Activated B cell treated with CpG ODN at 0.5 μM for 24 hours (primary cell): ENCODE data around the gene MIOX. TPM values are rescaled to one million over a fixed set of nuclear protein-coding genes. Genes with fewer than 3 reads are reported as not detected.
A peak's percentile ranks its signal among the peaks of the same experiment; 100 is the strongest.

Source experiments
- ATAC-seq: fragments of 200-7000 bp; cut with Tn5 transposase; one replicate; pipeline ENCODE4 v1.10.0; 2021; ENCODE audit warnings: low read depth, mild to moderate bottlenecking, moderate library complexity
- CTCF ChIA-PET: fragments of 350-600 bp; sonication (Branson Sonifier 250); formaldehyde crosslinking; loops from one replicate; lab custom pipeline; 2021; ENCODE audit warnings: antibody characterized with exemption; lab: Charles Lee
- POLR2A ChIA-PET: fragments of 350-600 bp; sonication (Branson Sonifier 250); formaldehyde crosslinking; loops from one replicate; lab custom pipeline; 2021; ENCODE audit warnings: antibody characterized with exemption; lab: Charles Lee
- DNase-seq: peaks from one replicate; pipeline ENCODE4 v3.0.0; 2022
- H3K27ac Mint-ChIP-seq: one replicate; pipeline ENCODE4 v1.8.0; 2020; ENCODE audit warnings: mixed read lengths
- H3K27me3 Mint-ChIP-seq: one replicate; pipeline ENCODE4 v1.8.0; 2021; ENCODE audit warnings: mixed read lengths
- H3K36me3 Mint-ChIP-seq: one replicate; pipeline ENCODE4 v1.8.0; 2021; ENCODE audit warnings: low read depth, mixed read lengths
- H3K4me1 Mint-ChIP-seq: one replicate; pipeline ENCODE4 v1.8.0; 2021; ENCODE audit warnings: mixed read lengths
- H3K4me3 Mint-ChIP-seq: one replicate; pipeline ENCODE4 v1.8.0; 2020; ENCODE audit warnings: mild to moderate bottlenecking, mixed read lengths
- H3K9me3 Mint-ChIP-seq: one replicate; pipeline ENCODE4 v1.8.0; 2020; ENCODE audit warnings: mixed read lengths
- intact Hi-C: fragments of 100-400 bp; cut with micrococcal nuclease; formaldehyde crosslinking; loops from one replicate; pipeline ENCODE4 v1.15.1; 2024
- total RNA-seq: library from RNA; stranded (reverse); gene quantifications from 2 replicates; pipeline ENCODE4 v1.2.3, GENCODE V29; 2022
- TF ChIP-seq, protein P1 (sequence below): fragments of 200-600 bp; IDR thresholded peaks from one replicate; pipeline ENCODE4 v1.8.0; 2022; ENCODE audit warnings: antibody characterized with exemption, mild to moderate bottlenecking

The MIOX gene
- total RNA-seq, 1 donor from 2014 or later: 0.22 TPM

DNA sequence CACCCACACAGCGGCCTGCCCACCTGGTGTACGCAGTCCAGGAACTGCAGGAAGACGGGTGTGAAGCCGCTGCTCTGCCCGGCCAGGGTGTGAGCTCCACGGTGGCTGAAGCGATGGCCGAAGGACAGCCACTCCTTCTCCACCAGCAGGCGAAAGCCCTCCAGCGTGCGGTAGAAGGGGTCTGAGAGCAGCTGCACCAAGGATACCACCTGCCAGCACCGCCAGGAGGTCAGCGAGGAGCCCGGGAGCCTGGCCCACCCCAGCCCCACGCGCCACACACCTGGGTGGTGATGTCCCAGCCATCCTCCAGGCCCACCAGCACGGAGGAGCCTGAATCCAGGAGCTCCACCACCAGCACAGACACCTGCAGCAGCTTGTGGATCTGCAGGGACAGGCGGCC, 31.5 kb upstream of the MIOX start:
- Mint-ChIP-seq H3K9me3 (no peaks in the 10 kb centered on the region), H3K4me3 (no peak overlapping the region), H3K36me3 (peaks cover 72% of the 10 kb centered on the region), H3K27ac (no peak overlapping the region), H3K4me1 (peaks cover 2% of the 10 kb centered on the region), H3K27me3 (no peaks in the 10 kb centered on the region)
- ATAC-seq: no peak
- ChIA-PET CTCF (no interaction called here), POLR2A (no interaction called here)
- TF ChIP-seq, protein P1, sequence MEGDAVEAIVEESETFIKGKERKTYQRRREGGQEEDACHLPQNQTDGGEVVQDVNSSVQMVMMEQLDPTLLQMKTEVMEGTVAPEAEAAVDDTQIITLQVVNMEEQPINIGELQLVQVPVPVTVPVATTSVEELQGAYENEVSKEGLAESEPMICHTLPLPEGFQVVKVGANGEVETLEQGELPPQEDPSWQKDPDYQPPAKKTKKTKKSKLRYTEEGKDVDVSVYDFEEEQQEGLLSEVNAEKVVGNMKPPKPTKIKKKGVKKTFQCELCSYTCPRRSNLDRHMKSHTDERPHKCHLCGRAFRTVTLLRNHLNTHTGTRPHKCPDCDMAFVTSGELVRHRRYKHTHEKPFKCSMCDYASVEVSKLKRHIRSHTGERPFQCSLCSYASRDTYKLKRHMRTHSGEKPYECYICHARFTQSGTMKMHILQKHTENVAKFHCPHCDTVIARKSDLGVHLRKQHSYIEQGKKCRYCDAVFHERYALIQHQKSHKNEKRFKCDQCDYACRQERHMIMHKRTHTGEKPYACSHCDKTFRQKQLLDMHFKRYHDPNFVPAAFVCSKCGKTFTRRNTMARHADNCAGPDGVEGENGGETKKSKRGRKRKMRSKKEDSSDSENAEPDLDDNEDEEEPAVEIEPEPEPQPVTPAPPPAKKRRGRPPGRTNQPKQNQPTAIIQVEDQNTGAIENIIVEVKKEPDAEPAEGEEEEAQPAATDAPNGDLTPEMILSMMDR: no peak
- intact Hi-C loops: loop anchor here (5.0 kb wide), 1 partner anchor 42 kb away; no protein-coding TSS in a partner anchor
- DNase-seq: no peak

DNA sequence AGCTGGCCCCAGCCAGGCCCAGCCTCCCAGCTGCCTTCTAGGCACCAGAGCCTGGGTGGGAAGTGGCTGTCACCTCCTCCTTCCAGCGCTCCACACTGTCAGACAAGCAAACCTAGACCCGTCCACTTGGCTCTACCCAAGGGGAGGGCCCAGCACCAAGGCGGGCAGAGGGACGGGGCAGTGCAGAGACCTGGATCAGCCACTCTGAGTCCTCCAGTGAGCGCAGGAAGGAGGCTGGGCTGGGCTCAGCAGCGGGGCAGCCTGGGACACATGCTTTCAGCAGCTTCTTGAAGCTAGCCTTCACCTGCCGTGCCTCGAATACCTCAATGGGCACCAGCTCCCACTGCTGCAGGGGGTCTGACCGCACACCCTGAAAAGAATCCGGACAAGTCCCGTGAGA, 30.6 kb upstream of the MIOX start:
- ChIA-PET POLR2A (interaction anchor here (0.8 kb wide), 1 partner anchor 52 kb away, joined by 3 read pairs; the partner anchor contains the start of genes LMF2 and NCAPH2), CTCF (interaction anchor here (1.4 to 2.4 kb wide), 3 partner anchors 42 to 165 kb away, joined by 4 to 9 read pairs (median 4); no protein-coding TSS in a partner anchor)
- intact Hi-C loops: loop anchor here (5.0 kb wide), 1 partner anchor 41 kb away; no protein-coding TSS in a partner anchor
- Mint-ChIP-seq H3K27ac (no peak overlapping the region), H3K9me3 (no peaks in the 10 kb centered on the region), H3K27me3 (no peaks in the 10 kb centered on the region), H3K4me1 (no peaks in the 10 kb centered on the region), H3K36me3 (peaks cover 77% of the 10 kb centered on the region), H3K4me3 (no peak overlapping the region)
- TF ChIP-seq, protein P1: no peak
- DNase-seq (no peak), ATAC-seq (no peak)

DNA sequence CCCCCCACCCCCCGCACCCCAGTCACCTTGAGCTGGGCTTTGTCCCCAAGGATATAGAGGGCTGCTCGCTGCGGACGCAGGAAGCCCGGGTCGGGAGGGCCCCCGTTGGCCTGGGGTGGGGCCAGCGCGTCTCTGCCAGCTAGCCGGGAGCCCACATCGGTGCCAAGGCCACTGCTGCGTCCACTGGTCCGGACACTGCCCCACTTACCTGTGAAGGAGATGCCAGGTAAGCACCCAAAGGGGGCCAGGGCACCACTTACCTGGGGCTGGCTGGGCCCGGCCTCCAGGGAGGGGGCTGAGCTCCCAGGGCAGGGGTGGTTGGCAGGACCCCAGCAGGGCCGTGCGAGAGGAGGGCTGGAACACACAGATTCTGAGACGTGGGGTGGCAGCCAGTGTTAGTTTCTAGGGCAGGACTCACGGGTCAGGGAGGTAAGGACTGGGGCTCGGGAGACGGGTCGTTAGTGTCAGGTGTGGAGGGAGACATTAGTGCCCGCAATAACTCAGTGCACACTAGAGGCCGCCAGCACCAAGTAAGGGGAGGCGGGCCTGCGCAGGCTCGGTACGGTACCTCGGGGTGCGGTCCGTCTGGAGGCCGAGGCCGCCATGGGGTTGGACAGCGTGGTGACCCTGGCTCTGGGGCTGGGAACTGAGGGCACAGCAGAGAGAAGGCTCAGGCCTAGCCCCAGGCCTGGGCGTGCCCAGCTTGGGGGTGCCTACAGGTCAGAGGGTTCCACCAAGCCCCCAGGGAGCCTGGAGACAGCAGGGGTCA, 30.0 kb upstream of the MIOX start:
- no peaks in the 10 kb centered on the region for H3K4me1 Mint-ChIP-seq
- no peak for DNase-seq
- H3K4me3 Mint-ChIP-seq: no peak overlapping the region
- intact Hi-C loops: loop anchor here (5.0 kb wide), 1 partner anchor 41 kb away; no protein-coding TSS in a partner anchor
- H3K27ac Mint-ChIP-seq: peak overlapping the region; percentile 64
- peak; percentile 45 for ATAC-seq
- POLR2A ChIA-PET: interaction anchor here (0.8 kb wide), 1 partner anchor 51 kb away, joined by 3 read pairs; the partner anchor contains the start of genes LMF2 and NCAPH2
- H3K27me3 Mint-ChIP-seq: no peaks in the 10 kb centered on the region
- no peaks in the 10 kb centered on the region for H3K9me3 Mint-ChIP-seq
- H3K36me3 Mint-ChIP-seq: peaks cover 74% of the 10 kb centered on the region
- TF ChIP-seq, protein P1: no peak
- CTCF ChIA-PET: interaction anchor here (1.4 to 2.4 kb wide), 3 partner anchors 41 to 164 kb away, joined by 4 to 9 read pairs (median 4); no protein-coding TSS in a partner anchor

DNA sequence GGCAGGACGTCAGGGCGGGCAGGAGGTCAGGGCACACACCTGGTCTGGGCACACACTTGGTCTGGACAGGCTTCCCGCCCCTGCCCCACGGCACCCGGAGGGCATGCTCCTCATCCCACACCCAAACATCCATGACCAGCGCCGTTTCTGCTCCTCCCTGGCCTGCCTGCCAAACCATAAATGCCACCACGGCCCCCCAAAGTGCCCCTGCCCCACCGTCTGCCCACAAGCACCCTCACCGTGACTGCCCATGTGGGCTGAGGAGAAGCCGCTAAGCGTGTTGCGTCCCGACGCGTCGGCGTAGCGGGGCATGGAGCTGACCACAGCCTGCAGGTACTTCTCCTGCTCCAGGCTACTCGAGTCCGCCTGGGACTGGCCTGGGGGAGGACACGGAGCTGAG, 27.6 kb upstream of the MIOX start:
- TF ChIP-seq, protein P1: no peak
- no peaks in the 10 kb centered on the region for H3K27me3 Mint-ChIP-seq
- H3K9me3 Mint-ChIP-seq: no peaks in the 10 kb centered on the region
- H3K36me3 Mint-ChIP-seq: peaks cover 79% of the 10 kb centered on the region
- POLR2A ChIA-PET: no interaction called here
- H3K27ac Mint-ChIP-seq: no peak overlapping the region
- intact Hi-C loops: loop anchor here (5.0 kb wide), 1 partner anchor 38 kb away; no protein-coding TSS in a partner anchor
- no peak for ATAC-seq
- no peaks in the 10 kb centered on the region for H3K4me1 Mint-ChIP-seq
- no peak overlapping the region for H3K4me3 Mint-ChIP-seq
- DNase-seq: no peak
- CTCF ChIA-PET: no interaction called here
